Breast epithelium (tissue), 4 donors: ENCODE results near the gene MYBPC2. TPM values are rescaled to one million over a fixed set of nuclear protein-coding genes. Genes with fewer than 3 reads are reported as not detected.

Experiments
- DNase-seq, 2 donors: peaks; one replicate each; pipeline ENCODE4 v3.0.0-alpha.2; 2019; ENCODE audit warnings: low spot score in 2 of 2
- H3K27ac ChIP-seq, 2 donors: fragments of 200-600 bp; sonication (generic) in 1 of 2; one replicate each; pipeline ENCODE4 v1.5.1; 2016 to 2019; ENCODE audit warnings: mild to moderate bottlenecking in 1 of 2
- H3K27me3 ChIP-seq, 2 donors: fragments of 200-600 bp; sonication (generic) in 1 of 2; one replicate each; pipeline versions ENCODE4 v1.5.1 to v1.6.0; 2017 to 2019; ENCODE audit warnings: control low read depth in 1 of 2, mild to moderate bottlenecking in 1 of 2
- H3K36me3 ChIP-seq: fragments of 200-600 bp; one replicate; pipeline ENCODE4 v1.5.1; 2019
- H3K4me1 ChIP-seq, 2 donors: fragments of 200-600 bp; sonication (generic); one replicate each; pipeline ENCODE4 v1.5.1; 2016 to 2019; ENCODE audit warnings: control low read depth in 1 of 2
- H3K4me3 ChIP-seq, 3 donors: fragments of 200-600 bp; sonication (generic); 1 replicate in 2 of 3; 2 replicates in 1 of 3; pipeline ENCODE4 v1.5.1; 2016 to 2019; ENCODE audit warnings: mild to moderate bottlenecking in 3 of 3, moderate library complexity in 2 of 3
- H3K9me3 ChIP-seq, 2 donors: fragments of 200-600 bp; sonication (generic) in 1 of 2; one replicate each; pipeline ENCODE4 v1.5.1; 2016 to 2019; ENCODE audit warnings: control low read depth in 1 of 2
- CTCF ChIP-seq, 3 donors: fragments of 450-650 bp; IDR thresholded peaks; one replicate each; pipeline ENCODE4 v1.5.1; 2016 to 2017; ENCODE audit warnings: antibody characterized with exemption in 3 of 3, mild to moderate bottlenecking in 3 of 3, moderate library complexity in 3 of 3
- POLR2A ChIP-seq: fragments of 450-650 bp; IDR thresholded peaks from one replicate; pipeline ENCODE4 v1.6.1; 2016; ENCODE audit warnings: antibody characterized with exemption, mild to moderate bottlenecking, moderate library complexity
- POLR2AphosphoS5 ChIP-seq, 3 donors: sonication (generic); formaldehyde crosslinking; IDR thresholded peaks; one replicate each; pipeline ENCODE4 v1.6.1; 2017; ENCODE audit warnings: antibody characterized with exemption in 3 of 3
- intact Hi-C: fragments of 100-400 bp; cut with DNase I; formaldehyde crosslinking; loops from one replicate; pipeline ENCODE4 v1.15.1; 2023; ENCODE audit warnings: low total_unique reads
- total RNA-seq, 3 donors: library from RNA; depleted of rRNA; stranded (reverse); fragments of >200 nt; gene quantifications; one replicate each; pipeline ENCODE4 v1.1.0, GENCODE V29; 2016

The MYBPC2 gene
- total RNA-seq, 3 donors from 2014 or later = under 0.01 TPM; not detected in 2

- H3K27me3 ChIP-seq = no peaks in the 10 kb centered on the region
- intact Hi-C loops = no loop called here
- TF ChIP-seq POLR2AphosphoS5 (IDR thresholded peaks at IDR 0.05) (no peak), CTCF (IDR thresholded peaks at IDR 0.05) (no peak)
- H3K4me3 ChIP-seq = no peak overlapping the region
- H3K27ac ChIP-seq = no peak overlapping the region
- no peaks in the 10 kb centered on the region for H3K9me3 ChIP-seq
- H3K4me1 ChIP-seq = no peaks in the 10 kb centered on the region
- no peak for DNase-seq
- H3K36me3 ChIP-seq = no peaks in the 10 kb centered on the region
Measured at GRCh38 chr19:50492303-50493052, 59.8 kb downstream of the MYBPC2 start.

- TF ChIP-seq POLR2AphosphoS5 (IDR thresholded peaks at IDR 0.05) (no peak), CTCF (IDR thresholded peaks at IDR 0.05) (no peak), POLR2A (no peak)
- intact Hi-C loops = no loop called here
- DNase-seq = no peak
- H3K9me3 ChIP-seq = no peaks in the 10 kb centered on the region
- no peaks in the 10 kb centered on the region for H3K36me3 ChIP-seq
- H3K4me1 ChIP-seq = no peaks in the 10 kb centered on the region
- no peak overlapping the region for H3K4me3 ChIP-seq
- no peaks in the 10 kb centered on the region for H3K27me3 ChIP-seq
- no peak overlapping the region for H3K27ac ChIP-seq
Measured at GRCh38 chr19:50493171-50493570, 60.5 kb downstream of the MYBPC2 start.

GRCh38 chr19:50494186-50495019 is 61.7 kb downstream of the MYBPC2 start:
- H3K4me1 ChIP-seq = no peaks in the 10 kb centered on the region
- H3K27me3 ChIP-seq = no peaks in the 10 kb centered on the region
- intact Hi-C loops = no loop called here
- H3K27ac ChIP-seq = no peak overlapping the region
- H3K36me3 ChIP-seq = no peaks in the 10 kb centered on the region
- no peak for DNase-seq
- no peaks in the 10 kb centered on the region for H3K9me3 ChIP-seq
- no peak overlapping the region for H3K4me3 ChIP-seq
- TF ChIP-seq CTCF (IDR thresholded peaks at IDR 0.05) (no peak), POLR2AphosphoS5 (IDR thresholded peaks at IDR 0.05) (no peak), POLR2A (no peak)

GRCh38 chr19:50495020-50495531 is 62.4 kb downstream of the MYBPC2 start:
- H3K27me3 ChIP-seq = no peaks in the 10 kb centered on the region
- no peaks in the 10 kb centered on the region for H3K4me1 ChIP-seq
- no peaks in the 10 kb centered on the region for H3K9me3 ChIP-seq
- no peak for DNase-seq
- TF ChIP-seq POLR2AphosphoS5 (IDR thresholded peaks at IDR 0.05) (no peak), CTCF (IDR thresholded peaks at IDR 0.05) (no peak), POLR2A (no peak)
- H3K36me3 ChIP-seq = no peaks in the 10 kb centered on the region
- no peak overlapping the region for H3K4me3 ChIP-seq
- intact Hi-C loops = no loop called here
- H3K27ac ChIP-seq = no peak overlapping the region
